HCT116 (cell line): ENCODE data around the gene COBLL1. TPM values are rescaled to one million over a fixed set of nuclear protein-coding genes. Genes with fewer than 3 reads are reported as not detected.

Source experiments
- ATAC-seq: fragments of 200-7000 bp; cut with Tn5 transposase; 2 replicates; pipeline ENCODE4 v1.9.1; 2020; ENCODE audit warnings: mild to moderate bottlenecking, moderate library complexity
- BruUV-seq: library from RNA; stranded (reverse); fragments of 400-500 nt; replicated peaks from 2 replicates; lab custom pipeline; 2021; lab: Mats Ljungman, UMichigan
- CTCF ChIA-PET: fragments of 300-600 bp; sonication (Branson Sonifier 250); formaldehyde crosslinking; loops from one replicate; lab custom pipeline; 2021; ENCODE audit warnings: antibody characterized with exemption; lab: Charles Lee
- POLR2A ChIA-PET: fragments of 300-600, 350-600 bp; sonication (Branson Sonifier 250); formaldehyde crosslinking; loops from one replicate; lab custom pipeline; 2021; ENCODE audit warnings: antibody characterized with exemption; lab: Charles Lee
- RAD21 ChIA-PET, 2 experiments: fragments of 300-600 bp; sonication (Branson Sonifier 250); formaldehyde crosslinking; loops; one replicate each; lab custom pipeline; 2023; ENCODE audit warnings: low total read pairs in 2 of 2; ENCODE audit not compliant: uncharacterized antibody in 2 of 2, unreplicated experiment in 2 of 2, low non-redundant PET in 1 of 2; lab: Charles Lee
- DNase-seq: peaks from one replicate; pipeline ENCODE4 v3.0.0-alpha.2; 2010; ENCODE audit warnings: low read depth, low spot score
- H2AFZ ChIP-seq: fragments of 200-600 bp; shearing (Covaris generic), sonication (generic); 2 replicates; pipeline ENCODE4 v1.6.1; 2017; ENCODE audit warnings: low read depth, mixed run types, mixed read lengths, antibody characterized with exemption, low read length; ENCODE audit not compliant: poor library complexity, severe bottlenecking
- H3K27ac ChIP-seq: 2 replicates; pipeline ENCODE4 v1.5.1; 2012; ENCODE audit warnings: low read depth, low read length
- H3K27me3 ChIP-seq: fragments of 200-600 bp; sonication (generic); 2 replicates; pipeline ENCODE4 v1.6.1; 2016; ENCODE audit warnings: mixed run types, low read length, mixed read lengths; ENCODE audit not compliant: insufficient read depth
- H3K36me3 ChIP-seq, 2 experiments: fragments of 200-500 bp in 1 of 2; fragments of 200-600 bp in 1 of 2; sonication (Bioruptor generic) in 1 of 2; sonication (generic) in 1 of 2; 2 replicates each; pipeline versions ENCODE4 v1.5.1 to v1.6.1; 2014 to 2016; ENCODE audit warnings: low read length in 2 of 2, inconsistent platforms in 1 of 2, mixed read lengths in 1 of 2, mixed run types in 1 of 2; ENCODE audit not compliant: insufficient read depth in 2 of 2, control insufficient read depth in 1 of 2
- H3K4me1 ChIP-seq, 2 experiments: fragments of 200-600 bp in 1 of 2; sonication (generic) in 1 of 2; 2 replicates each; pipeline versions ENCODE4 v1.5.1 to v1.6.1; 2012 to 2017; ENCODE audit warnings: low read length in 2 of 2, inconsistent platforms in 1 of 2, mild to moderate bottlenecking in 1 of 2, mixed read lengths in 1 of 2, mixed run types in 1 of 2, moderate library complexity in 1 of 2; ENCODE audit not compliant: insufficient read depth in 2 of 2, control insufficient read depth in 1 of 2
- H3K4me2 ChIP-seq: fragments of 200-600 bp; sonication (generic); 2 replicates; pipeline ENCODE4 v1.6.1; 2017; ENCODE audit warnings: mixed run types, low read length, mixed read lengths
- H3K4me3 ChIP-seq, 2 experiments: fragments of 200-600 bp in 1 of 2; sonication (generic) in 1 of 2; replicated peaks in 1 of 2; 2 replicates each; pipeline ENCODE4 v1.5.1; 2011 to 2016; ENCODE audit warnings: low read length in 2 of 2, control low read depth in 1 of 2, low read depth in 1 of 2, mild to moderate bottlenecking in 1 of 2, mixed read lengths in 1 of 2, mixed run types in 1 of 2
- H3K79me2 ChIP-seq: fragments of 200-600 bp; sonication (generic); 2 replicates; pipeline ENCODE4 v1.6.1; 2017; ENCODE audit warnings: mild to moderate bottlenecking, mixed run types, low read length, moderate library complexity, mixed read lengths; ENCODE audit not compliant: insufficient read depth
- H3K9ac ChIP-seq: fragments of 200-600 bp; sonication (generic); 2 replicates; pipeline ENCODE4 v1.6.1; 2016; ENCODE audit warnings: low read length, mixed read lengths
- H3K9me2 ChIP-seq: fragments of 200-600 bp; sonication (generic), shearing (Covaris generic); 2 replicates; pipeline ENCODE4 v1.6.1; 2017; ENCODE audit warnings: mixed run types, mild to moderate bottlenecking, moderate library complexity; ENCODE audit not compliant: insufficient read depth
- H3K9me3 ChIP-seq, 2 experiments: fragments of 200-500 bp in 1 of 2; fragments of 200-600 bp in 1 of 2; sonication (Bioruptor generic) in 1 of 2; sonication (generic) in 1 of 2; 2 replicates each; pipeline ENCODE4 v1.6.1; 2014 to 2017; ENCODE audit warnings: low read length in 2 of 2, mixed read lengths in 2 of 2, inconsistent platforms in 1 of 2, low read depth in 1 of 2, mild to moderate bottlenecking in 1 of 2, mixed run types in 1 of 2, moderate library complexity in 1 of 2; ENCODE audit not compliant: control insufficient read depth in 1 of 2, insufficient read depth in 1 of 2
- H4K20me1 ChIP-seq: fragments of 200-600 bp; sonication (generic), shearing (Covaris generic); 2 replicates; pipeline ENCODE4 v1.6.1; 2017; ENCODE audit warnings: mixed run types, mild to moderate bottlenecking, moderate library complexity; ENCODE audit not compliant: insufficient read depth
- CEBPB ChIP-seq: IDR thresholded peaks from 2 replicates; pipeline ENCODE4 v1.6.1; 2012; ENCODE audit warnings: low read depth
- CTCF ChIP-seq, 3 experiments: fragments of 200-600 bp in 1 of 3; sonication (generic) in 1 of 3; IDR thresholded peaks in 2 of 3; conservative IDR thresholded peaks in 1 of 3; 2 replicates each; pipeline ENCODE4 v1.5.1; 2012 to 2017; ENCODE audit warnings: low read depth in 2 of 3, low read length in 2 of 3, antibody characterized with exemption in 1 of 3, borderline replicate concordance in 1 of 3, control low read depth in 1 of 3, mild to moderate bottlenecking in 1 of 3, mixed read lengths in 1 of 3, mixed run types in 1 of 3, moderate library complexity in 1 of 3; ENCODE audit not compliant: insufficient read depth in 1 of 3
- EGR1 ChIP-seq: IDR thresholded peaks from 2 replicates; pipeline ENCODE4 v1.6.1; 2012; ENCODE audit warnings: low read depth
- EZH2 ChIP-seq: fragments of 200-600 bp; sonication (generic); IDR thresholded peaks from 2 replicates; pipeline ENCODE4 v1.6.1; 2017; ENCODE audit warnings: antibody characterized with exemption, mixed run types
- EZH2phosphoT487 ChIP-seq: fragments of 200-600 bp; IDR thresholded peaks from 2 replicates; pipeline ENCODE4 v1.6.1; 2018; ENCODE audit warnings: antibody characterized with exemption, borderline replicate concordance
- FOSL1 ChIP-seq: IDR thresholded peaks from 2 replicates; pipeline ENCODE4 v1.6.1; 2012; ENCODE audit warnings: low read depth
- JUND ChIP-seq: IDR thresholded peaks from 2 replicates; pipeline ENCODE4 v1.6.1; 2012
- MAX ChIP-seq: IDR thresholded peaks from 2 replicates; pipeline ENCODE4 v1.6.1; 2012
- POLR2A ChIP-seq: IDR thresholded peaks from 2 replicates; pipeline ENCODE4 v1.7.0; 2011; ENCODE audit warnings: borderline replicate concordance; ENCODE audit not compliant: insufficient read depth, insufficient read length; ENCODE audit errors: extremely low read depth
- POLR2AphosphoS5 ChIP-seq: IDR thresholded peaks from 2 replicates; pipeline ENCODE4 v1.6.1; 2011; ENCODE audit warnings: mild to moderate bottlenecking, low read depth, low read length, moderate library complexity
- RAD21 ChIP-seq: IDR thresholded peaks from 2 replicates; pipeline ENCODE4 v1.6.1; 2012; ENCODE audit warnings: low read depth, mild to moderate bottlenecking
- REST ChIP-seq: IDR thresholded peaks from 2 replicates; pipeline ENCODE4 v1.6.1; 2012; ENCODE audit warnings: low read depth
- SIN3A ChIP-seq: IDR thresholded peaks from 2 replicates; pipeline ENCODE4 v1.6.1; 2012; ENCODE audit warnings: low read depth
- SP1 ChIP-seq: IDR thresholded peaks from 2 replicates; pipeline ENCODE4 v1.6.1; 2012; ENCODE audit warnings: low read depth
- TCF7L2 ChIP-seq: IDR thresholded peaks from 2 replicates; pipeline ENCODE4 v1.7.0; 2011; ENCODE audit warnings: borderline replicate concordance, inconsistent platforms; ENCODE audit not compliant: insufficient read depth, insufficient read length; ENCODE audit errors: extremely low read depth
- YY1 ChIP-seq: IDR thresholded peaks from 2 replicates; pipeline ENCODE4 v1.6.1; 2011; ENCODE audit warnings: low read length, low read depth, moderate library complexity, mild to moderate bottlenecking; ENCODE audit not compliant: insufficient replicate concordance; ENCODE audit errors: extremely low read depth
- ZFX ChIP-seq: fragments of 450-650 bp; IDR thresholded peaks from 2 replicates; pipeline ENCODE4 v1.6.1; 2017
- ZNF274 ChIP-seq: fragments of 200-500 bp; sonication (Bioruptor generic); IDR thresholded peaks from 2 replicates; pipeline ENCODE4 v1.6.1; 2014; ENCODE audit warnings: mild to moderate bottlenecking, low read depth, low read length, inconsistent platforms
- intact Hi-C: fragments of 100-400 bp; cut with micrococcal nuclease; formaldehyde crosslinking; loops from 2 replicates; pipeline ENCODE4 v1.10.0; 2022
- total RNA-seq: library from RNA; stranded (reverse); gene quantifications from one replicate; pipeline ENCODE4 v1.2.1, GENCODE V29; 2021; ENCODE audit not compliant: unreplicated experiment

Gene COBLL1
- total RNA-seq, 1 experiment from 2014 or later = 3.6 TPM

GRCh38 chr2:164766954-164767320, 74.7 kb downstream of the COBLL1 start:
- no peak for ATAC-seq
- TF ChIP-seq ZNF274 (no peak), RAD21 (no peak), MAX (no peak), EZH2 (no peak), TCF7L2 (no peak), POLR2AphosphoS5 (no peak), ZFX (no peak), SIN3A (no peak), CEBPB (no peak), EGR1 (no peak), YY1 (no peak), EZH2phosphoT487 (no peak), CTCF (IDR thresholded peaks at IDR 0.05 in 2 of 3, conservative IDR thresholded peaks at IDR 0.05 in 1 of 3; ENCODE audit: borderline replicate concordance in 1 of 3, insufficient read depth in 1 of 3, low read depth in 2 of 3, low read length in 2 of 3) (no peak), JUND (no peak), SP1 (no peak), POLR2A (no peak), FOSL1 (no peak), REST (no peak)
- RAD21 ChIA-PET = no interaction called here

More at GRCh38 chr2:164766954-164767320, 74.7 kb downstream of the COBLL1 start:
- no peak overlapping the region for H3K4me3 ChIP-seq
- no peaks in the 10 kb centered on the region for H4K20me1 ChIP-seq
- POLR2A ChIA-PET = no interaction called here
- no TSS peak for BruUV-seq
- no peak overlapping the region for H2AFZ ChIP-seq
- H3K4me2 ChIP-seq = no peak overlapping the region
- no peaks in the 10 kb centered on the region; a peak in 1 of 4 replicates for H3K4me1 ChIP-seq
- H3K27ac ChIP-seq = no peak overlapping the region
- H3K9ac ChIP-seq = no peak overlapping the region
- DNase-seq = no peak
- H3K27me3 ChIP-seq = no peaks in the 10 kb centered on the region
- no peaks in the 10 kb centered on the region for H3K9me2 ChIP-seq
- no peaks in the 10 kb centered on the region for H3K36me3 ChIP-seq
- CTCF ChIA-PET = no interaction called here
- H3K9me3 ChIP-seq = no peaks in the 10 kb centered on the region
- intact Hi-C loops = no loop called here
- H3K79me2 ChIP-seq = no peaks in the 10 kb centered on the region
